GM19351 (cell line): ENCODE measurements around the gene ACADS.

Experiments used
- ATAC-seq: cut with Tn5 transposase; IDR thresholded peaks from one replicate; pipeline ENCODE4 v1.9.1; 2021; ENCODE audit warnings: mild to moderate bottlenecking, moderate library complexity; ENCODE audit not compliant: unreplicated experiment

Gene ACADS

DNA sequence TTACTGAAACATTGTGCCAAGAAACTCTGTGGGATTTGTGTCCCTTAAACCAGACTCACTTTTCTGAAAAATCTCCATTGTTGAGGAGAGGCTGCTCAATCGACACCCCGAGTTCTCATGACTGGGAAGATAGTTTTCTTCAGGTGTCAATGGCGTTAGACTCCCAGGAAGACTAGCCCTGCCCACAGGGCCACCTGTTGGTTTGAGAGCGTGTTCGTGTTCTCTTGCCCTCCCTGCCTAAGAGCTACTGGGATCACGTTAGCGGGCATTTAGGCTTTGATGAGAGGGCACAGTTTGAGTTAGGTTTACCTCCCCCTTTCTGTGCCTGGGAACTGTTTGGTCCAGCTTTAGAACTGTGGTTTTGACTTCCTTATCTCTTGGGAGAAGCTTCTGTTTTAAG is 26.1 kb upstream of the ACADS start:
- no peak for ATAC-seq

DNA sequence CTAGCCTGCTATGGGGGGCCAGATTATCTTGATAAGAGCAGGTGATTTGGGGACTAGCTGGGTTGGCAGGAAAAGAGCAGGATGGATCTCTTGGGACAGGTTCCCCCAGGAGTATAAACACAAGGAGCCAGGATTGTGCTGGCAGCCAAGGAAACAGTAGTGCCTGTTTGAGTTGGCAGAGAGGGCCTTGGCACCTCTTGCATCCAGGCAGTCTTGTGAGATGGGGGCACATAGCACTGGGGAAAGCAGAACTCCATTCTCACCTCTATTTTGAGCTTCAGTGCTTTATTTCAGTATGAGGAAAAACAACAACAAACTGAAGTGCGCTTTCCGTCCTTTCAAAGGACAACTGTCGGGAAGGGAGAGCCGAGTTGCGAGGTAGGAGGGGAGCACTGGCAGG is 24.7 kb upstream of the ACADS start:
- ATAC-seq: no peak

DNA sequence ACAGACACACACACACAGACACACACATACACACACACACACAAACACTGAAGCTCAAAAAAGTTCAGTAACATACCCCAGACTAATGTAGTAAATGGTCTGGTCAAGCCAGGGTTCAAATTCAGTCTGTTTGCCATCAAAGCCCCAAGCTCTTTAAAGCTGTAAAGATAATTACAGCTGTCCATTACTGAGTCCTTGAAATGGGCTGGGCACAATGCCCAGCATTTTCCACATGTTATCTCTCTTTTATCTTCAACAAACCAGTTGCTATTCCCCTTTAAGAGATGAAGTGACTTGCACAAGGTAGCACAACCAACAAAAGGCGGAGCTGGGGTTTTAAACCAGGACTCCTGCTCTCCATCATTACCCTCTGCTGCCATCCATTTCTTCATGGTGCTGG is 23.0 kb upstream of the ACADS start:
- ATAC-seq: no peak

DNA sequence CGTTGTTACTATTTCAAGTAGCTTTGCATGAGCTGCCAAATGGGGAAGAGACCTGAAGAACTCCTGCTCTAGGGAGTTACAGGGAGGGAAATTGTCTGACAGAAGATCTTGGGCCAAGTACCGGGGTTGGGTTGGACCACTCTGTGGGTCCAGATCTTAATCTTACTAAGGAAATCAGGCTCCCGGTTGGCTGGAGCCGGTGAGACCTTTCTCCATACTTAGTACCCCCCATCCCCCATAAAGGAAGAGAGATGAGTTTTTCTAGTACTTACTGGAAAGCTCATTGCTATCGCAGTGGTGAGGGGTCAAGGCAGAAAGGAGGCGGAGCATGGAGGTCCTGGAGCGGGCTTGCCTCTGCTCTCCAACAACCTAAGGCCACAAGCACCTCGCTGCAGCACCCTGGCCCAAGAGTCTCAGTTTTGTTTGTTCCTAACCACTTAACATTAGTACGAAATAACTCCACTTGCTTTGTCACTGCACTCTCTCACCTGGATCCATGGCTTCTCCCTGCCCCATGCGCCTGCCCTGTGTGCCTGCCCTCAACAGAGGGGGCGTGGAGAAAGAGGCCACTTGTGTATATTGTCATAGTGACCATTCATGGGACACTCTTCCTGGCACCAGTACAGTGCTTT is 22.2 kb upstream of the ACADS start:
- ATAC-seq: no peak

DNA sequence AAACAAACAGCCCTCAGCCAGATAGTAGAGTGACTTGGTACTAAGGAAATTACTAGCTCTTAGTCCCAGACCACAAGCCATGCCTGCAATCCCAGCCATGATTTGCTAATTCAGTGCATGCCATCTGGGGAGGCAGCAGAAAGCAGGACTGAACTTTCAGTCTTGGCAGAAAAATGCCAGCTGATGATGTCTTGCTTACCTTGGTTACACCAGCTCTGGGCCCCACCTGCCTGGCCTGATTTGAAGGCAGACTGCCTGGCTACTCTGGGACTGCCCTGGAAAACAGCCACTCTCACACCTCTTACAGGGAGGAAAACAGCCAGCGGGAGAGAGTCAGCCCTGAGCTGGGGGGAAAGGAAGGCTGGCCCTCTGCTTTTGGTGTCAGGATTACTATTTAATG is 20.0 kb upstream of the ACADS start:
- ATAC-seq: no peak

DNA sequence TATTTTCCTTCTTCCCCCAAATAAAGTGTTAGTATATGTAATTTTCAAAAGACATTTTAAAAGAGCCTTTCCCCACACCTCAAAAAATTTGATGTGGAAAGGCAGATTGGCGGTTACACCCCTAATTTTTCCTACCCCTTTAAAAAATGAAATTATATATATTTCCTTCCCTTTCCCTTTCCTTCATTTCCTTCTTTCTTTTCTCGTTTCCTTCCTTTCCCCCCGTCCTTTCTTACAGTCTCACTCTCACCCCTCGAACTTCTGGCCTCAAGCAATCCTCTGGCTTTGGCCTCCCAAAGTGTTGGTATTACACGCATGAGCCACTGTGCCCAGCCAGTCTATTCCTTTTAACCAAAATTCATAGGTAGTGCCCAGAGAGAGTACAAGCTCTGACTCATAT is 19.6 kb upstream of the ACADS start:
- ATAC-seq: no peak

DNA sequence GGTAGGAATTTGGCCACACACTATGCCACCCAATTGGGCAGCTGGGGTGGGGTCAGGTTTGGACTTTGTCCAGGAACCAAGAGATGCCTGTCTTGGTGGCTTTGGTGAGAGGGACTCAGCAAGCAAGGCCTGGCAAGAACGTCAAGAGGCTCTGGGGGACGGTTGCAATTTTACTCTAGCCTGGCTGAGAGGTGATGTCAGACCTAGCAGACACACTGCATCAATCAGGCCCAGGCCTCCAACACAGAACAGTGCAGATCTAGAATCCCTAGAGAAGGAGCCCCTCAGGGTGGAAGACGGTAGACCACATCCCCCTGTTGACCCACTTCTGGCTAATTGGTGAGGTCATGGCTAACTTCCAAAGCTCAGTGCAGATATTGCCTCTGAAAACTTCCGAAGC is 17.0 kb upstream of the ACADS start:
- no peak for ATAC-seq

DNA sequence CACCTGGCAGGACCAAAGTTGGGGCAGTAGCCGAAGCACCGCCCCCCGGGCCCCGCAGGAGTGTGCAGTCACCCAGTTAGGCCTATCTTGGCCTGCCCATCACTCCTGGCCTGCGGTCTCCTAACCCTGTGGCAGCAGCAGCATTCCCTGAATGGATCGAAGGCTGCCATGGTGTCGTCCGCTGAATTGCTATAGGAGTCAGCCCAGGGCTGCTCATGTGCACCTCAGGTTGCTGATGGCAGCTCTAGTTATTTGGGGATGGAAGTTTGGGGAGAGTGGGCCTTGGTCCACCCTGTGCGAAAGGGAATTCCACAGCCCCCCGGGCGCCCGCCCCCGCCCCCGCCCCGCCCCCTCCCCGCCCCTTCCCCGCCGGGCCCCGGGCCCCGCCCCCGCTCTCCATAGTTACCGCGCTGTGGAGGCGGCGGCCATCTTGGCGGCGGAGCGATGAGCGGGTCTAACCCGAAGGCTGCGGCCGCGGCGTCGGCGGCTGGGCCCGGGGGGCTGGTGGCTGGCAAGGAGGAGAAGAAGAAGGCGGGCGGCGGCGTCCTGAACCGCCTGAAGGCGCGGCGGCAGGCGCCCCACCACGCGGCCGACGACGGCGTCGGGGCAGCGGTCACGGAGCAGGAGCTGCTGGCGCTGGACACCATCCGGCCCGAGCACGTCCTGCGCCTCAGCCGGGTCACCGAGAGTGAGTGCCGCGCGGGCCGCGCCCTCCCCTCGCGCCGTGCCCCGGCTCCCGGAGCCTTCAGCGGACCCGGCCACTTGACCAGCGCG is 15.4 kb upstream of the ACADS start, which contains the start of gene UNC119B:
Gene UNC119B (plus strand): TSS at position 428 of the 774 bp plus-strand sequence. CDS start 17 bp downstream, at position 445.
- ATAC-seq: peak; percentile 68

DNA sequence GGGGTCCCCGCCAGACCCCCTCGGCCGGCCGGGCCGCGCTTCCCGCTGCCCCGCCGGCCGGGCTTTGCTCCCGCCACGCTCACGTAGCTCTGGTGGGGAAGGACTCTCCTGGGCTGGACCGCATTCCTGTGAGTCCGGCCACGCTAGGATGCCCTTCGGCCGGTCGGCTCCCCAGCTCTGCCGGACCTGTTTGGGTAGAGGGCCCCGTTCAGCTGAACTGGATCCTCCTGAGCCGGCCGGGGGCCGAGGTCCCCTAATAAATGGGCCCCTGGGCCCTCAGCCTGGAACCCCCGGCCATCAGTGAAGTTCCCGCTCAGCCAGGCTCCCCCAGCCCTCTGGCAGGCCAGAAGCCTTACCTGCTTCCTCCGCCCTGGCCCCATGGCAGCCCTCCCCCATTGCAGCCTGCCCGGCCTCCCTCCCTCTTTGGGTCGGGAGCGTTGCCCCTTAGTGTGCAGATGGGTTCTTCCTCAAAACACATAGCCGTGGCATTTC is 14.8 kb upstream of the ACADS start:
- peak; percentile 35 for ATAC-seq

DNA sequence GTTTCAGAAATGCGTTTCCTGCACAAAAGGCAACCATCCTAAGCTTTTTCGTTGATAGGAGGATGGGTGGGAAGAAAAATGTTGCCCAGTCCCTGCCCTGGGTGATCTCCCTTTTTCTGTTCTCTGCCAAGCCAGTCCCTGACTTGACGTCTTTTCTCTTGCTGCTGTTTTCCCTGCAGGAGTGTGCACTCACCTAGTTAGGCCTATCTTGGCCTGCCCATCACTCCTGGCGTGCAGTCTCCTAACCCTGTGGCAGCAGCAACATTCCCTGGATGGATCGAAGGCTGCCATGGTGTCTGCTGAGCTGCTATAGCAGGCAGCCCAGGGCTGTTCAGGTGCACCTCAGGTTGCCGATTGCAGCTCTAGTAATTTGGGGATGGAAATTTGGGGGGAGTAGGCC is 14.2 kb upstream of the ACADS start:
- no peak for ATAC-seq

DNA sequence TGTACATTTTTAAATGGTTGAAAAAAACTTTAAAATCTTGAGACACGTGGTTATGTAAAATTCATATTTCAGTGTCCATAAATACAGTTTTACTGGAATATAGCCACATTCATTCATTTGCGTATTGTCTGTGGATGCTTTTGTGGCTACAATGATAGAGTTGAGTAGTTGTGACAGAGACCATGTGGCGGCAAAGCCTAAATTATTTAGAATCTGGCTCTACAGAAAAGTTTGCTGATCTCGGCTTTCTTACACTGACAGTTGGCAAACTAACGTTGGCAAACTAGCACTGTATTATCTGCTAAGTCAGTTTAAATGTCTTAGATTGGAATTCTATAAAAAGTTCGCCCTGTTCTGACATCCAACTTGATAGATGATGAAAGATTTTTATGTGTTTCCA is 13.0 kb upstream of the ACADS start:
- ATAC-seq: no peak

DNA sequence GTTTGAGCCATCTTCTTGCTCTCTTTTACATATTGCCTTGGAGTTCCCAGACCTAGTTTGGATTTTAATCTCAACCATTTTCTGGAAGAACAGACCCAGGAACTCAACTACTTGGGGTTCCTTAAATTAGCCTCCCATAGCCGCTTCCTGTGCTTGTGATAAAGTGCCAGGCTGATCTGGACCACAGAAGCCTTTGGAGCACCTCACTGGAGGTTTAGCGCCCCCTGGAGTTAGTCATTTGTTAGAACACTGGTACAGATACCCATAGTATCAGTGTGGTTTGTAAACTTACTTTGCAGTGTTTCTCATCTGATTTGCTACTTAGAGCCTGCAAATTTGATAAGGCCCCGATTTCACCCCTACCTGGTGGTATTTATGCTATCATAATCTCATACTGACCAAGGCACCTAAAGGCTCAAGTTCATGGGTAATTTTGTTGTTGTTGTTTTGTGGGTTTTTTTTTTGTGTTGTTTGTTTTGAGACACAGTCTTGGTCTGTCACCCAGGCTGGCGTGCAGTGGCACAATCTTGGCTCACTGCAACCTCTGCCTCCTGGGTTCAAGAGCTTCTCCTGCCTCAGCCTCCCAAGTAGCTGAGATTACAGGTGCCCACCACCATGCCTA is 11.7 kb upstream of the ACADS start:
- ATAC-seq: no peak

DNA sequence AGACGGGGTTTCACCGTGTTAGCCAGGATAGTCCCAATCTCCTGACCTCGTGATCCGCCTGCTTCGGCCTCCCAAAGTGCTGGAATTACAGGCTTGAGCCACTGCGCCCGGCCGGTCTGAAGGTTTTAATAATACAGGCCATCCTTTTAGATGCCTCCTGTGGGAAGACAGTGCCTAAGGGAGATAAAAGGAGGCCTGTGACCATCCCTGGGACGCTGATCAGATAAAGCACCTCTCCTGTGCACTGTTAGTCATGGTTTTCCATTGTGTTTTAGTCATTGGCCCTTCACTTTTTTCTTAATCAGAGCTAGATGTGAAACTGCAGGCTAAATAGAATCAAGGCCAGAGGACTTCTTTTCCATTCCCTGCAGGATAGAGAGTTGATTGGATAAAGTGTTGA is 7.6 kb upstream of the ACADS start:
- ATAC-seq: no peak

DNA sequence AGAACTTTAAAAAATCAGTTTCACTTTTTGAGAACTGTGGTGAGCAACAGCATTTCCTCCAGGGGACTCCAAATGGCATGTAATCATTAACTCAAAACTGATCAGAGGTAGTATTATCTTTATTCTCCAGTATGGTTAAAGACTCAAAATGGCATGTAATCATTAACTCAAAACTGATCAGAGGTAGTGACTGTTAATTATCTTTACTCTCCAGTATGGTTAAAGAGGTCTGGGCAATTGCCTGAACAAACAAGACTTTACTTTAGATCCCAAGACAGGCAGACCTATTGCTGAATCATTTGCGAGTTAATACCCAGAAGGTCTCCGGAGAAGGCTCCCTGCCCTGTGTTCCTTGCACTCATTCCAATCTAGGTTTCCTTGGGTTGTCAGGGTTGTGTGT is 6.6 kb upstream of the ACADS start:
- no peak for ATAC-seq

DNA sequence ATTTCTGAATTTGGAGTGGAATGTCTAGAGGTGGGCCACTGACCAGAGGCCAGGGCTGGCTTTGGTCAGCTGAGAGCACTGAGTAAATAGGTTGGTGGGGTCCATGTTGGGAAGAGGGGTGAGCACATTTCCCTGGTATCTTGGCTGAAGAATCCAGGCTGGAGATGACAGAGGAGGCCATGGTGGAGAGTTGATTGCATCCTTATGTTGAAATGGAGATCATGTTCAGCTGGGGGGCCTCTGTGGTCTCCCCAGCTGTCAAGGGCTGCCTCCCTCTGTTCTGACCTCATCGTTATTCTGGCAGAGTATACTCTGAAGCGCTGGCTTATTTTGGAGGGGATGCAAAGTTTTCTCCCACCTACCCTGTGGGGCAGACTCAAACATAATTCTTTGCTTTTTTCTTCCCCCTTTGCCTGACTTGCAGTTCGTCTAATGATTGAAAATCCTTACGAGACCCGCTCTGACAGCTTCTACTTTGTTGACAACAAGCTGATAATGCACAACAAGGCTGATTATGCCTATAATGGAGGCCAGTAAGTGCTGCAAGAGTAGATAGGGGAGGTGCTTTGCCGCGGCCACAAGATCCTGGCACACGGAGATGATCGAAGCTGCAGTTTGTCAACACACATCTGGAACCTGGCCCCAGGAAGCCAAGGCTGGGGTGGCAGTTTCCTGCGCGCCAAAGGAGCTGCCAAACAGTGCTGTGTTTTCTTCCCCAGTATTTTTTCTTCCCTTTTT is 6.0 kb upstream of the ACADS start:
- ATAC-seq: no peak

DNA sequence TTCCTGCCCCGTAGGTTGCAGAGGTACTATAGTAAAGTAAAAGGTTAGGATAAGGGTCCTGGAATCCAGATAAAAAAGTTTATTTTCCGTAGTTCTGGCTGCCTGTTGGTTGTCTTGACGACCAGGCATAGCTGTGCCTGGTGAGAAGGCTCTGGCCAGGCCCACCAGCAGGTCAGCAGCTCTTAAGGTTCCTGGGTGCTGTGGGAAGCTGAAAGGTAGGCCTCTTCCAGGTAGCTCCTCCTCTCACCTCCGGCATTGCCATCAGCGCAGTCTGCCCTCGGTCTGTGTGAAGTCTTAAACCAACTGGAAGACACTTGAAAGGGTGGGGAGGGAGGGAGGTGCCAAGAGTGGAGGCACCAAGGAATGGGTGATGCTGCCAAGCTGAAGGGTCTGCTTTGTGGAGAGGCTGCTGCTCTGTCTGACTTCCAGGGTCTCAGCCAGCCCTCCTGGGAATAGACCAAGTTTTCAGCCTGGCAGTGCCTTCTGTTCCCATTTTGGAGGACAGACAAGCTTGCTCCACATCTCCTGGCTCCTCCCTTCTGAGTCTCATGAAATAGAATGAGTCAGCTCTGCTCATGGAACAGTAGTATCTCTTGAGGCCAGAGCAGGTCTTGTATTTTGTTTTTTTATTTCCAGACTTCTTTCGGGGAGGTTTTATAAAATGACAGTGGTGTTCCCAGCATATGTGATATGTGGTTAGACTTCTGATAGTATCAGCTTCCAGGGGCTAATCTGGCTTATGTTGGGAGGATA is 5.2 kb upstream of the ACADS start:
- no peak for ATAC-seq

DNA sequence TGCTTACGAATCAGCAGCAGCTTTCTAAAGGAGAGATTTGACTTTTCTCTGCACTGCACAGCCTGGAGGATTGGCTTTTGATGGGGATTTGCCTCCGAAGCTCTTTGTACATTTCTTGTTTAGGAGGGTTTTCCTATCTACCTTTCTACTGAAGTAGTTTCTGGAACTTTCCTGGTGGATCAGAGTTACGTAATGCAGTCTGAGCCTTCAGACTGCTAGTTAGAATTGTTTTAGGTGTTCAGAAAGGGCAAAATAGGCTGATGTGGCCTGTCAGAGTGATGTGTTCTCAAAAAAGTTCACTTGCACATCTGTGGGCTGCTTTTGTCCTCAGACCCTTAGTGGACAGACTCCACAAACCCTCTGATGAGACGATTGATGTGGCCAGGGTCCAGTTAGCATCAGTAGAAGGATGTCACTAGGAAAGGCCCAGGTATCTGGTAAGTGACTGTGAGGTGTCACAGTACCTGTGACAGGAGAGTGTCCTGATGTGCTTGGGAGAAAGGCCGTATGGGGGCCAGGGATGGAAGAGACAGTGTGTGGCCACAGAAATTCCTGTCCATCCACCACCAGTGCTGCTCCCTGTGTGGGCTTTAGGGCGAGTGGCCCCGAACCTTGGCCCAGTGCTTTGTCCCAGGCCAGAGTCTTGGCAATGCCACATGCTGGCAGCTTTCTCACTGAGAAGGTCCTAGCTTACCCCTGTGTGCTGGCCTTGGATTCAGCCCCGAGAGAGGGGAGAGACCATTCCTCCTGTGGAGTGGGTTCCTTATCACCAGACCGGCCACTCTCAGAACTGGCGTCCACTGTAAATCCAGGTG is 4.4 kb upstream of the ACADS start:
- ATAC-seq: no peak

DNA sequence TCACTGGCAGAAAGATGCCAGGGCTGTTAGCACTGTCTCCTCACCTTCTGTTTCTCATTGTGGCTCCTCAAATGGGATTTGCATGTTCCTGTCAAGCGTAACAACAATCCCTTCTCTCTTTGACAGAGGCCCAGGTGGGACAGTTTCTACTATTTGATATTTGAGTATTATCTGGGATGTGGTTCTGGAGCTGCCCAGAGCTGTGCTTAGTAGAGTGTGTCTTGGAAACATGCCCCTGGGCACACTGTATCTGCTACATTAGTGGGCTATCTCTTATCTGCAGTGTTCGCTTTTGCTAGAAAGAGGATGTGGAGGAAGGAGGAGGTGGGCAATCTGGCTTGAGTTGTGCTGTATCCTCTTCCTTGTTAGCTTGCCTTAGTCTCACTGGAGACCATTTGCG is 3.8 kb upstream of the ACADS start:
- ATAC-seq: no peak

DNA sequence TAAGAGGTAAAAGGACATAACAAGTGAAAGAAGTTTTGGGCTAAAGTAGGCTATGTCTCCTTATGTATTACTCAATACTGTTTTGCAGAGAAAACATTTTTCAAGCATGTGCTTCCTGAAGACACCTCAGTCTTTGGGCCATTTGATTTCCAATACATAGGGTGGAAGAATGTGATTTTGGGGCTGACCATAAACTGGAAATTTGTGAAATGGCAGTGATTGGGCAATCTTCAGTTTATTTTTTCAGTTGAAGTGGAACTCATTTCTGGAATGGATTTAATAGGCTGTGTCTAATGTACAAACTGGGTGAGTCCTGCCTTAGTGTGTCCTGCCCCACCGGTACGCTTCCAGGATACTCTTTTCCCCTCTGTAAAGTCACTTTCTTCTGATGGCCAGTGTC is 2.8 kb upstream of the ACADS start:
- ATAC-seq: no peak

DNA sequence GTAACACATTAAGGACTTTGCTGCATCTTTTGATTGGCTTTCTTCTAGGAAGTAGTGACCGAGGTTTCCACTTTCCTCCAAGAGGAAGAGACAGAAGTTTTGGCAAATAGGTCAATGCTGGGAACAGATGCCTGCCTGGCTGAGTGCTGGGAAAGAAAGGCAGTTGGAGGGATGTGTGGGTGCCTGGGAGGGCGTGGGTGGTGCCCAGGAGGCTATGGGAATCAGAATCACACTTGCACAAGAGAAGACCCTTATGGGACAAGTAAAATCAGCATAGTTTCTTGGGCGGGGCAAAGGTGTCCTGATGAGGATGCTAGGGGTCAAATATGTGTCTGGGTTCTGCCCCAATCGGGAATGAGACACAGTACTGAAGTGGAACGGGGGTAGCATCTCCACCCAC is 906 bp upstream of the ACADS start:
- ATAC-seq: no peak
